ENCODE results near the gene ATG9A.

DNA sequence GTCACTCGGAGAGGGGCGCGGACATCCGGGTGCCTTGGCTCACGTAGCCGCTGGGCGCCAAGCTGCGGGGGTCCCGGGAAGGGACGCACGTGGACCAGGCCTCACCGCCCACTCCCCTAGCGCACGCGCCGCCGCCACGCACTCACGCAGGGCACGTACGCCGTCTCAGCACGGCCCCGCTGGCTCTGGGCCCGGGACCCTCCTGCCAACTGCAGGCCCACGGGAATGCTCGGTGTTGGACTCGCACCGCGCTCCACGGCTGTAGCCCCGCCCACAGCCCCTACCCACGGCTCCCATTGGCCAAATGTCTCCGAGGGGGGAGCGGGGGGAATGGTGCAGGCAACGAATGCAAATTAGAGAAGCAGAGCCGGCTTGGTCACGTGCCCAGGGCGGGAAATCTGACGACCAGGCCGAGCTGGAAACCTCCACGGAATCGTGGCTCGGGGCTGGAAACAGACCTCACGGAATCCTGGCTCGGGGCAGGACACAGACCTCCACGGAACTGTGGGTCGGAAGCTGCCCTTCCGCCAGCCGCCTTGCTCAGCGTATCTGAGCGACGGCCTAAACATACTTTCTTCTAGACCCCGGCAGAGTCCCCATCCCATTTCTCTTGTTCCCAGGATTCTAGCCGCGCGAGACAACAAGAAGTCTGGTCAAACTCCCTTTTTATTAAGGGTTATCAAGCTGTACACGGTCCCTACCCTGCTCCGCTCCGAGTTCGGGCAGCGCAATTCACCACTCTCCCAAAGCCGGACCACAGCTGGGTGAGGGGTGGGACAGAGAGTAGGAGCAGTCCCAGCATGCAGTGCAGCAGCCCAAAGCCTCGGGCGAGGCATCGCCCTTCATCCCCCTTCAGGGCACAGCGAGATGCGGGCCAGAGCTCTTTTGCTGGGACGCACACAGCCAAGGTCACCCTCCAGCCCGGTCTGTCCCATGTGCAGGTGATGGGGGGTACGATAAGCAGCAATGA lies 10.4 kb downstream of the ATG9A start, which contains the start of gene ABCB6:
- TF ChIP-seq USF1 (CRISPR knock-in tag; IDR thresholded peaks at IDR 0.05) (peak; percentile 99), EZH2 (IDR thresholded peaks at IDR 0.05; ENCODE audit: borderline replicate concordance, low read depth, low read length) (no peak), LEF1 (IDR thresholded peaks at IDR 0.05) (no peak), YY1 (IDR thresholded peaks at IDR 0.05; ENCODE audit: borderline replicate concordance in 1 of 3, control insufficient read depth in 1 of 3, extremely low read depth in 1 of 3, insufficient read depth in 3 of 3, insufficient read length in 1 of 3, insufficient replicate concordance in 2 of 3, low read depth in 1 of 3, low read length in 2 of 3) (peak in 1 of 3 experiments; percentile 36), HDAC6 (IDR thresholded peaks at IDR 0.05; ENCODE audit: low read depth, low read length) (no peak), CREM (IDR thresholded peaks at IDR 0.05; ENCODE audit: low read depth) (peak; percentile 38), HDAC3 (IDR thresholded peaks at IDR 0.05; ENCODE audit: borderline replicate concordance, partially characterized antibody) (no peak), CTCF (IDR thresholded peaks at IDR 0.05 in 2 of 3, conservative IDR thresholded peaks at IDR 0.05 in 1 of 3; ENCODE audit: insufficient read depth in 2 of 3, low read depth in 1 of 3, low read length in 3 of 3) (no peak)
- TF ChIP-seq, protein P1, sequence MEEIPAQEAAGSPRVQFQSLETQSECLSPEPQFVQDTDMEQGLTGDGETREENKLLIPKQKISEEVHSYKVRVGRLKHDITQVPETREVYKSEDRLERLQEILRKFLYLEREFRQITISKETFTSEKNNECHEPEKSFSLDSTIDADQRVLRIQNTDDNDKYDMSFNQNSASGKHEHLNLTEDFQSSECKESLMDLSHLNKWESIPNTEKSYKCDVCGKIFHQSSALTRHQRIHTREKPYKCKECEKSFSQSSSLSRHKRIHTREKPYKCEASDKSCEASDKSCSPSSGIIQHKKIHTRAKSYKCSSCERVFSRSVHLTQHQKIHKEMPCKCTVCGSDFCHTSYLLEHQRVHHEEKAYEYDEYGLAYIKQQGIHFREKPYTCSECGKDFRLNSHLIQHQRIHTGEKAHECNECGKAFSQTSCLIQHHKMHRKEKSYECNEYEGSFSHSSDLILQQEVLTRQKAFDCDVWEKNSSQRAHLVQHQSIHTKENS (CRISPR knock-in tag; IDR thresholded peaks at IDR 0.05), result no peak
- TF ChIP-seq, protein P2, sequence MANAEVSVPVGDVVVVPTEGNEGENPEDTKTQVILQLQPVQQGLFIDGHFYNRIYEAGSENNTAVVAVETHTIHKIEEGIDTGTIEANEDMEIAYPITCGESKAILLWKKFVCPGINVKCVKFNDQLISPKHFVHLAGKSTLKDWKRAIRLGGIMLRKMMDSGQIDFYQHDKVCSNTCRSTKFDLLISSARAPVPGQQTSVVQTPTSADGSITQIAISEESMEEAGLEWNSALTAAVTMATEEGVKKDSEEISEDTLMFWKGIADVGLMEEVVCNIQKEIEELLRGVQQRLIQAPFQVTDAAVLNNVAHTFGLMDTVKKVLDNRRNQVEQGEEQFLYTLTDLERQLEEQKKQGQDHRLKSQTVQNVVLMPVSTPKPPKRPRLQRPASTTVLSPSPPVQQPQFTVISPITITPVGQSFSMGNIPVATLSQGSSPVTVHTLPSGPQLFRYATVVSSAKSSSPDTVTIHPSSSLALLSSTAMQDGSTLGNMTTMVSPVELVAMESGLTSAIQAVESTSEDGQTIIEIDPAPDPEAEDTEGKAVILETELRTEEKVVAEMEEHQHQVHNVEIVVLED (CRISPR knock-in tag; IDR thresholded peaks at IDR 0.05), result peak; percentile 74
